Measurements from ENCODE around the gene NAGLU. TPM values are rescaled to one million over a fixed set of nuclear protein-coding genes. Genes with fewer than 3 reads are reported as not detected.

Gene NAGLU
- total and polyA plus RNA-seq, 10 of the 15 experiments (the other 5 are each of a cell fraction or from before 2014, with no cell fraction given): 0.23 to 27.5 (median 8.9) TPM

GRCh38 chr17:42554250-42555121, 18.4 kb downstream of the NAGLU start (continued):
- TF ChIP-seq E2F4 (IDR thresholded peaks at IDR 0.05; ENCODE audit: low read depth, low read length) (no peak), ZBTB11 (CRISPR knock-in tag; IDR thresholded peaks at IDR 0.05) (no peak), YY1 (IDR thresholded peaks at IDR 0.05; ENCODE audit: low read depth, low read length) (no peak), CREB1 (IDR thresholded peaks at IDR 0.05; ENCODE audit: low read depth) (peak; percentile 93), NFXL1 (IDR thresholded peaks at IDR 0.05; ENCODE audit: borderline replicate concordance) (no peak), NR2C1 (IDR thresholded peaks at IDR 0.05) (peak; percentile 91), JUNB (IDR thresholded peaks at IDR 0.05) (no peak), ZNF592 (IDR thresholded peaks at IDR 0.05) (no peak), SPI1 (IDR thresholded peaks at IDR 0.05; ENCODE audit: borderline replicate concordance, insufficient read depth, low read depth, low read length) (no peak), WRNIP1 (IDR thresholded peaks at IDR 0.05; ENCODE audit: borderline replicate concordance, low read depth, low read length) (no peak), PAX5 (IDR thresholded peaks at IDR 0.05; ENCODE audit: borderline replicate concordance, low read depth, low read length) (peak; percentile 78; the same call in 1 of the 2 replicates), BRCA1 (IDR thresholded peaks at IDR 0.05; ENCODE audit: low read depth, low read length) (no peak), REST (IDR thresholded peaks at IDR 0.05; ENCODE audit: low read depth, low read length) (no peak; the same call in 1 of the 2 replicates), NKRF (conservative IDR thresholded peaks at IDR 0.05) (peak; percentile 64)

Measured in GM12878 (cell line).